ENCODE measurements around the gene DDX1. TPM values are rescaled to one million over a fixed set of nuclear protein-coding genes. Genes with fewer than 3 reads are reported as not detected.

DDX1 gene
- total and polyA plus RNA-seq, 9 of the 15 experiments (the other 6 are each of a cell fraction or from before 2014, with no cell fraction given): 116 to 277 (median 232) TPM

DNA sequence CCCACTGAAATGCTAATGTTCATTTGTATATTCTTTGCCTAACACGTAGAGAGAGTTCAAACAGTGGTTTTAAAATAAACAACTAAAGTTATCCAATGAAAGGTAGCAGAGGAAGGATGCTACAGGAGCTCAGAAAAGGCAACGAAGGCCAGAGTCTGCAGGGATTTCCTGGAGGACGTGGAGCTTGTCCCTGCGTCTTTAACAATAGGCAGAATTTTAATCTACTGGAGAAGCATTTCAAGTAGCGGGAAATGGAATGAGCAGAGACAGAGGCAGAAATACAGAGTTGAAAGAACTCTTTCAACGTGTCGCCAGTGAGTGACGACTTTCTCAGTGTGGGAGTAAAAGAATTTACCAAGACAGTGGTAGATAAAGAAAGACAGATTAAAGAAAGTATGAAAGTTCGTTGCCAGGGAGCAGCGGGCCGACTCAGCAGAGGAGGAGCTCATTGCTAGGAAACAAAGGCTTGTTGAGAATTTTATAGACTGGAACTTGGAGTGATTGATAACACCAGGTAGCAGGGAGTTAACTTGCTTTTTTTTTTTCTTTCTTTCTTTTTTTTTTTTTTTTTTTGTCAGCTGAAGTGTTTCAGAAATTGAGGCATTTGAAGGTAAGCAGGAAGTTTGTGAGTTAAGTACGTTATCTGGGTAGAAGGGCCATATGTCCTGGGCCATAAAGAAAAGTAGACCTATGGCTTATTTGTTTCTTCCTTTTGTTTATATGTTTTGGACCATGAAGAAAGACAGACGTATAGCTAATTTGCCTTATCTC, 29.9 kb upstream of the DDX1 start (continued):
- TF ChIP-seq POLR2A (conservative IDR thresholded peaks at IDR 0.05): peak; percentile 69
- TF ChIP-seq, protein P1, sequence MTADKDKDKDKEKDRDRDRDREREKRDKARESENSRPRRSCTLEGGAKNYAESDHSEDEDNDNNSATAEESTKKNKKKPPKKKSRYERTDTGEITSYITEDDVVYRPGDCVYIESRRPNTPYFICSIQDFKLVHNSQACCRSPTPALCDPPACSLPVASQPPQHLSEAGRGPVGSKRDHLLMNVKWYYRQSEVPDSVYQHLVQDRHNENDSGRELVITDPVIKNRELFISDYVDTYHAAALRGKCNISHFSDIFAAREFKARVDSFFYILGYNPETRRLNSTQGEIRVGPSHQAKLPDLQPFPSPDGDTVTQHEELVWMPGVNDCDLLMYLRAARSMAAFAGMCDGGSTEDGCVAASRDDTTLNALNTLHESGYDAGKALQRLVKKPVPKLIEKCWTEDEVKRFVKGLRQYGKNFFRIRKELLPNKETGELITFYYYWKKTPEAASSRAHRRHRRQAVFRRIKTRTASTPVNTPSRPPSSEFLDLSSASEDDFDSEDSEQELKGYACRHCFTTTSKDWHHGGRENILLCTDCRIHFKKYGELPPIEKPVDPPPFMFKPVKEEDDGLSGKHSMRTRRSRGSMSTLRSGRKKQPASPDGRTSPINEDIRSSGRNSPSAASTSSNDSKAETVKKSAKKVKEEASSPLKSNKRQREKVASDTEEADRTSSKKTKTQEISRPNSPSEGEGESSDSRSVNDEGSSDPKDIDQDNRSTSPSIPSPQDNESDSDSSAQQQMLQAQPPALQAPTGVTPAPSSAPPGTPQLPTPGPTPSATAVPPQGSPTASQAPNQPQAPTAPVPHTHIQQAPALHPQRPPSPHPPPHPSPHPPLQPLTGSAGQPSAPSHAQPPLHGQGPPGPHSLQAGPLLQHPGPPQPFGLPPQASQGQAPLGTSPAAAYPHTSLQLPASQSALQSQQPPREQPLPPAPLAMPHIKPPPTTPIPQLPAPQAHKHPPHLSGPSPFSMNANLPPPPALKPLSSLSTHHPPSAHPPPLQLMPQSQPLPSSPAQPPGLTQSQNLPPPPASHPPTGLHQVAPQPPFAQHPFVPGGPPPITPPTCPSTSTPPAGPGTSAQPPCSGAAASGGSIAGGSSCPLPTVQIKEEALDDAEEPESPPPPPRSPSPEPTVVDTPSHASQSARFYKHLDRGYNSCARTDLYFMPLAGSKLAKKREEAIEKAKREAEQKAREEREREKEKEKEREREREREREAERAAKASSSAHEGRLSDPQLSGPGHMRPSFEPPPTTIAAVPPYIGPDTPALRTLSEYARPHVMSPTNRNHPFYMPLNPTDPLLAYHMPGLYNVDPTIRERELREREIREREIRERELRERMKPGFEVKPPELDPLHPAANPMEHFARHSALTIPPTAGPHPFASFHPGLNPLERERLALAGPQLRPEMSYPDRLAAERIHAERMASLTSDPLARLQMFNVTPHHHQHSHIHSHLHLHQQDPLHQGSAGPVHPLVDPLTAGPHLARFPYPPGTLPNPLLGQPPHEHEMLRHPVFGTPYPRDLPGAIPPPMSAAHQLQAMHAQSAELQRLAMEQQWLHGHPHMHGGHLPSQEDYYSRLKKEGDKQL (CRISPR knock-in tag; IDR thresholded peaks at IDR 0.05; ENCODE audit: borderline replicate concordance): no peak
- no peak for TF ChIP-seq HNRNPK (IDR thresholded peaks at IDR 0.05; ENCODE audit: low read depth, low read length, poor library complexity, severe bottlenecking)
- TF ChIP-seq YBX1 (IDR thresholded peaks at IDR 0.05): no peak
- no peak for TF ChIP-seq GTF2A2 (tag; IDR thresholded peaks at IDR 0.05)
- no peak for TF ChIP-seq ZNF217 (CRISPR knock-in tag; IDR thresholded peaks at IDR 0.05)
- no peak for TF ChIP-seq ZNF311 (CRISPR knock-in tag; IDR thresholded peaks at IDR 0.05)
- TF ChIP-seq, protein P2, sequence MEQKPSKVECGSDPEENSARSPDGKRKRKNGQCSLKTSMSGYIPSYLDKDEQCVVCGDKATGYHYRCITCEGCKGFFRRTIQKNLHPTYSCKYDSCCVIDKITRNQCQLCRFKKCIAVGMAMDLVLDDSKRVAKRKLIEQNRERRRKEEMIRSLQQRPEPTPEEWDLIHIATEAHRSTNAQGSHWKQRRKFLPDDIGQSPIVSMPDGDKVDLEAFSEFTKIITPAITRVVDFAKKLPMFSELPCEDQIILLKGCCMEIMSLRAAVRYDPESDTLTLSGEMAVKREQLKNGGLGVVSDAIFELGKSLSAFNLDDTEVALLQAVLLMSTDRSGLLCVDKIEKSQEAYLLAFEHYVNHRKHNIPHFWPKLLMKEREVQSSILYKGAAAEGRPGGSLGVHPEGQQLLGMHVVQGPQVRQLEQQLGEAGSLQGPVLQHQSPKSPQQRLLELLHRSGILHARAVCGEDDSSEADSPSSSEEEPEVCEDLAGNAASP (IDR thresholded peaks at IDR 0.05): no peak
- TF ChIP-seq ZNF407 (IDR thresholded peaks at IDR 0.05; ENCODE audit: low read depth): no peak
- TF ChIP-seq ZNF699 (CRISPR knock-in tag; IDR thresholded peaks at IDR 0.05; ENCODE audit: insufficient replicate concordance): no peak
- TF ChIP-seq, protein P3, sequence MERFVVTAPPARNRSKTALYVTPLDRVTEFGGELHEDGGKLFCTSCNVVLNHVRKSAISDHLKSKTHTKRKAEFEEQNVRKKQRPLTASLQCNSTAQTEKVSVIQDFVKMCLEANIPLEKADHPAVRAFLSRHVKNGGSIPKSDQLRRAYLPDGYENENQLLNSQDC (CRISPR knock-in tag; IDR thresholded peaks at IDR 0.05): no peak
- TF ChIP-seq ETV5 (CRISPR knock-in tag; IDR thresholded peaks at IDR 0.05; ENCODE audit: low read depth): no peak

Data from K562 (cell line).